ENCODE results near the gene PIEZO2.

The PIEZO2 gene

DNA sequence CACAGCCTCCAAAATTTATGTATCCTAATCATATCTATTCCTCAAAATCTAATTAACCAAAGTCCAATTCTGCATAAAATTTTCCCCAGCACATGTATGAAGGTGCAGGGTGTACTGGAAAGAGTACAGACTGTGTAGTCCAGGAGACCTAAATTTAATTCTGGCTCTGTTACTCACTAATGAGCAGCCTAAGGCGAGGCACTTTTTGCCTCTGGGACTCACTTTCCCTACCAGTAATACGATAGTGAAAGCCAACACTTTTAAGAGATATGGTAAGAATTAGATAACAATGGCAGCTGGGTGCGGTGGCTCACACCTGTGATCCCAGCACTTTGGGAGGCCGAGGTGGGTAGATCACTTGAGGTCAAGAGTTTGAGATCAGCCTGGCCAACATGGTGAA, 177.7 kb downstream of the PIEZO2 start:
- TF ChIP-seq FOXP2 (optimal IDR thresholded peaks at IDR 0.05; ENCODE audit: control extremely low read depth, extremely low read length, insufficient read depth): no peak
- no peak for TF ChIP-seq EZH2 (IDR thresholded peaks at IDR 0.05)
- TF ChIP-seq POLR2AphosphoS5 (IDR thresholded peaks at IDR 0.05; ENCODE audit: borderline replicate concordance, low read depth, low read length): no peak
- Histone ChIP-seq H3K27ac (no peak overlapping the region), H3K9me3 (ENCODE audit: low read depth, low read length) (no peaks in the 10 kb centered on the region), H3K9ac (ENCODE audit: insufficient read length) (no peak overlapping the region), H3K4me3 (no peak overlapping the region), H3K36me3 (ENCODE audit: insufficient read depth, low read length) (no peaks in the 10 kb centered on the region)
- DNase-seq (ENCODE audit: low read depth, low spot score): no peak

- H3K27ac ChIP-seq: no peak overlapping the region
- H3K9me3 ChIP-seq (ENCODE audit: low read depth, low read length): no peaks in the 10 kb centered on the region
- no peaks in the 10 kb centered on the region for H3K36me3 ChIP-seq (ENCODE audit: insufficient read depth, low read length)
- H3K4me3 ChIP-seq: no peak overlapping the region
- TF ChIP-seq FOXP2 (optimal IDR thresholded peaks at IDR 0.05; ENCODE audit: control extremely low read depth, extremely low read length, insufficient read depth) (no peak), POLR2AphosphoS5 (IDR thresholded peaks at IDR 0.05; ENCODE audit: borderline replicate concordance, low read depth, low read length) (no peak), EZH2 (IDR thresholded peaks at IDR 0.05) (no peak)
- no peak for DNase-seq (ENCODE audit: low read depth, low spot score)
- no peak overlapping the region for H3K9ac ChIP-seq (ENCODE audit: insufficient read length)
Measured at GRCh38 chr18:10965119-10965518, 184.2 kb downstream of the PIEZO2 start.

DNA sequence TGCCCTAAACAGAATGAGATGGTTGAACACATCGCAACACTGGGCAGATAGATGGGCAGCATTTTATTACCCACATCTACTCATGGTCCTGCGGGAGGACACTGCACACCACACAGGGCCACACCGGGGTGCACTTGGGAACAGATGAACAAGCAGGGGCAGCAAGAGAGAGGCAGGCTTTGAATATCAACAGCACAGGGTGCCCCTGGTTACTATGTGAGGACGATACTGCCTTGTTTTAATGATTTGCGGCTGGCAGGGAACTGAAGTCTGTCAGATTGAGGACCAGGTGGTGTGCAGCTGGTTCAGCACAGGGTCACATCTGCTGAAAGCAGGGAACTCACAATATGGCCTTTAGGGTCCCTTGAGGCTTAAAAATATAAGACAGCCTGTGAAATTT, 195.7 kb downstream of the PIEZO2 start:
- H3K36me3 ChIP-seq (ENCODE audit: insufficient read depth, low read length): no peaks in the 10 kb centered on the region
- no peak for TF ChIP-seq FOXP2 (optimal IDR thresholded peaks at IDR 0.05; ENCODE audit: control extremely low read depth, extremely low read length, insufficient read depth)
- no peak for TF ChIP-seq EZH2 (IDR thresholded peaks at IDR 0.05)
- no peak for TF ChIP-seq POLR2AphosphoS5 (IDR thresholded peaks at IDR 0.05; ENCODE audit: borderline replicate concordance, low read depth, low read length)
- H3K4me3 ChIP-seq: no peak overlapping the region
- H3K9me3 ChIP-seq (ENCODE audit: low read depth, low read length): no peaks in the 10 kb centered on the region
- H3K27ac ChIP-seq: no peak overlapping the region
- H3K9ac ChIP-seq (ENCODE audit: insufficient read length): no peak overlapping the region
- DNase-seq (ENCODE audit: low read depth, low spot score): no peak

- no peaks in the 10 kb centered on the region for H3K36me3 ChIP-seq (ENCODE audit: insufficient read depth, low read length)
- H3K27ac ChIP-seq: no peak overlapping the region
- DNase-seq (ENCODE audit: low read depth, low spot score): no peak
- H3K4me3 ChIP-seq: no peak overlapping the region
- no peaks in the 10 kb centered on the region for H3K9me3 ChIP-seq (ENCODE audit: low read depth, low read length)
- TF ChIP-seq FOXP2 (optimal IDR thresholded peaks at IDR 0.05; ENCODE audit: control extremely low read depth, extremely low read length, insufficient read depth) (no peak), POLR2AphosphoS5 (IDR thresholded peaks at IDR 0.05; ENCODE audit: borderline replicate concordance, low read depth, low read length) (no peak), EZH2 (IDR thresholded peaks at IDR 0.05) (no peak)
- H3K9ac ChIP-seq (ENCODE audit: insufficient read length): no peak overlapping the region
Measured at GRCh38 chr18:10951631-10952544, 197.5 kb downstream of the PIEZO2 start.

- H3K9ac ChIP-seq (ENCODE audit: insufficient read length): no peak overlapping the region
- H3K9me3 ChIP-seq (ENCODE audit: low read depth, low read length): peaks cover 7% of the 10 kb centered on the region; the same call in 1 of the 2 replicates
- DNase-seq (ENCODE audit: low read depth, low spot score): no peak
- H3K27ac ChIP-seq: no peak overlapping the region
- TF ChIP-seq POLR2AphosphoS5 (IDR thresholded peaks at IDR 0.05; ENCODE audit: borderline replicate concordance, low read depth, low read length): no peak
- no peaks in the 10 kb centered on the region for H3K36me3 ChIP-seq (ENCODE audit: insufficient read depth, low read length)
- no peak overlapping the region for H3K4me3 ChIP-seq
Measured at GRCh38 chr18:10950876-10951630, 198.3 kb downstream of the PIEZO2 start.

- H3K4me3 ChIP-seq: no peak overlapping the region
- H3K9me3 ChIP-seq (ENCODE audit: low read depth, low read length): peaks cover 13% of the 10 kb centered on the region; the same call in 1 of the 2 replicates
- H3K36me3 ChIP-seq (ENCODE audit: insufficient read depth, low read length): no peaks in the 10 kb centered on the region
- no peak overlapping the region for H3K27ac ChIP-seq
- no peak overlapping the region for H3K9ac ChIP-seq (ENCODE audit: insufficient read length)
- TF ChIP-seq FOXP2 (optimal IDR thresholded peaks at IDR 0.05; ENCODE audit: control extremely low read depth, extremely low read length, insufficient read depth) (no peak), EZH2 (IDR thresholded peaks at IDR 0.05) (no peak), POLR2AphosphoS5 (IDR thresholded peaks at IDR 0.05; ENCODE audit: borderline replicate concordance, low read depth, low read length) (no peak)
- DNase-seq (ENCODE audit: low read depth, low spot score): no peak
Measured at GRCh38 chr18:10950080-10950875, 199.1 kb downstream of the PIEZO2 start.

DNA sequence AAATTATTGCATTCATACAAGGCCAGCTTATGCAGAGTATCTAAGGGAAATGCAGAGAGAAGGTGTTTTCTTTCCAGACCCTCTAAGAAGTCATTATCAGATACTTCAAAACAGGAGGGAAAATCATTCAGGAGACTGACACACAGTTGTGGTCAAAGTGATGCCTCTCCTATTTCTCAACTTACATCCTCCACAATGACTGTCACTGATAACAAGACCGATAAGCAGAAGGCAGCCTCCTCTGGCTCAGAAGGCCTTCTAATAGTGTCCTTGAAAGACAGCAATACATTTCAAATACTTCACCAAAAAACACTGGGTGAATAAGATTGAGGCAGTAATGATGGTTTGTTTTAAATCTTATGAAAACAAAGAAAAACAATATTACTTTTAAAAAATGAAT, 199.7 kb downstream of the PIEZO2 start:
- no peaks in the 10 kb centered on the region for H3K36me3 ChIP-seq (ENCODE audit: insufficient read depth, low read length)
- no peak for DNase-seq (ENCODE audit: low read depth, low spot score)
- no peak overlapping the region for H3K27ac ChIP-seq
- TF ChIP-seq POLR2AphosphoS5 (IDR thresholded peaks at IDR 0.05; ENCODE audit: borderline replicate concordance, low read depth, low read length): no peak
- no peak for TF ChIP-seq FOXP2 (optimal IDR thresholded peaks at IDR 0.05; ENCODE audit: control extremely low read depth, extremely low read length, insufficient read depth)
- no peak for TF ChIP-seq EZH2 (IDR thresholded peaks at IDR 0.05)
- no peak overlapping the region for H3K4me3 ChIP-seq
- H3K9ac ChIP-seq (ENCODE audit: insufficient read length): no peak overlapping the region
- peaks cover 13% of the 10 kb centered on the region; the same call in 1 of the 2 replicates for H3K9me3 ChIP-seq (ENCODE audit: low read depth, low read length)

DNA sequence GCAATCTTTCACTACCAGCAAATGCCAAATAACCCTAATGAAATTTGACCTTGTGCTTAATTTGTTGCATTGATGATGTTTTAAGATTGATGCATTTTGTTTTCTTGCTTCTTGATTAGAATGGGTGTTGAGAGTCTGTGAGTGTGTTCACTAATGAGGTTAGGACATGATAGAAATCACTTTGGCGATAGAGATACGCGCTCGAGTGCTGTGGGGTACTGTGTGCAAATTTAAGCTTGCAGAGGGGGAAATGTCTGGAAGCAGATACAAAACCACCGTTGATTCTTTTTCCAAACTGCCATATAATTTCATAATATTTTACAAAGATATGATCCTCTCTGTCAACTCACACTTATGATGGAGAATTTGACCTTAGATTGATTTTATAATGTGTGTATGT, 200.9 kb downstream of the PIEZO2 start:
- H3K9me3 ChIP-seq (ENCODE audit: low read depth, low read length): peaks cover 13% of the 10 kb centered on the region; the same call in 1 of the 2 replicates
- no peak for TF ChIP-seq FOXP2 (optimal IDR thresholded peaks at IDR 0.05; ENCODE audit: control extremely low read depth, extremely low read length, insufficient read depth)
- TF ChIP-seq EZH2 (IDR thresholded peaks at IDR 0.05): no peak
- no peak for TF ChIP-seq POLR2AphosphoS5 (IDR thresholded peaks at IDR 0.05; ENCODE audit: borderline replicate concordance, low read depth, low read length)
- no peak for DNase-seq (ENCODE audit: low read depth, low spot score)
- H3K4me3 ChIP-seq: no peak overlapping the region
- no peaks in the 10 kb centered on the region for H3K36me3 ChIP-seq (ENCODE audit: insufficient read depth, low read length)
- no peak overlapping the region for H3K27ac ChIP-seq
- no peak overlapping the region for H3K9ac ChIP-seq (ENCODE audit: insufficient read length)

Measured in SK-N-MC (cell line).